Skeletal muscle cell (primary cell): Measurements from ENCODE around the gene RAD52.

Source experiments
- DNase-seq: peaks from one replicate; pipeline ENCODE4 v3.0.0-alpha.2; 2010; ENCODE audit warnings: low read depth
- H3K4me3 ChIP-seq: 2 replicates; pipeline ENCODE4 v1.5.1; 2011; ENCODE audit warnings: low read depth, mild to moderate bottlenecking, control low read depth, low read length, moderate library complexity

Gene RAD52

DNA sequence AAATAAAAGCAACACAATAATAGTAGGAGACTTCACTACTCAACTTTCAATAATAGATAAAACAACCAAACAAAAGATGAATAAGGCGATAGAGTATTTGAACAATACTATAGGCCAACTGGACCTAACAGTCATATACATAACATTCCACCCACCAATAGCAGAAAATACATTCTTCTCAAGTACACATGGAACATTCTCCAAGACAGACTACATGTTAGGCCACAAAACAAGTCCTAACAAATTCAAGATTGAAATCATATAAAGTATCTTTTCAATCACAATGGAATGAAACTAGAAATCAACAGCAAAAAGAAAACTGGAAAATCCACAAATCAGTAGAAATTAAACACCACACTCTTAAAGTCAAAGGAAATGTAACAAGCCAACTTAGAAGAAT is 28.8 kb downstream of the RAD52 start:
- H3K4me3 ChIP-seq: no peak overlapping the region
- no peak for DNase-seq

DNA sequence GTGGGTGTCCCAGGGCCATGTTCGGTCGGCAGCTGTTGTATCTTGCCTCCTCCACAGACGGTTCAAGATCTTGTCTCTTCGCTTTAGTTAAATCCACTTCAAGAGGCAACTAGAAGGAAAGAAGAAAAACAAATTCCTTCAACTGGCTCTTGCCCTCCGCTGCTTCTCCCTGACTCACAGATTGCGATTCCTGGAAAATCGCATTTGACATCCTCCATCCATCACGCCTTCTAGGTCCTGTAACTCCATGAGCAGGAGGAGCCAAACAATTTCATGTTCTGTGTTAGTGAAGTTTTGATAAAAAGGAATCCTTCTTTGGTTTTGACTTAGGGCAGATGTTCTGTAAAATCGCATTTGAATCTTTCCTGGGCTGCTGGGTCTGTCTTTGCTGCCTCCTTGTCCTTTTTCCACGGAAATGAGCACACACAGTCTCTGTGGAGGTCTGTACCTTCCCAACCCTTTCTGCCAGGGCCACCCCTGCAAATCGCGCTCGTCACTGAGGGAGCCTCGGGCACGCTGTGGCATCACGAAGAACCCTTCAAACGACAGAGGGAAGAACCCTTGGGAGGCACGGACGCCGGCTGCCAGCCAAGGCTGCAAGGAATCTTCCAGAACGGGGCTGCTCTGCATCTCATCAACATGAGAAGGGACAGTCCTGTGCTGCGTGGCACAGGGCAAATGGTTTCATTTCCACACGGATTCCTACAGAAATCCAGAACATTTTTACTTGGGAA is 32.6 kb downstream of the RAD52 start:
- H3K4me3 ChIP-seq: no peak overlapping the region
- no peak for DNase-seq

DNA sequence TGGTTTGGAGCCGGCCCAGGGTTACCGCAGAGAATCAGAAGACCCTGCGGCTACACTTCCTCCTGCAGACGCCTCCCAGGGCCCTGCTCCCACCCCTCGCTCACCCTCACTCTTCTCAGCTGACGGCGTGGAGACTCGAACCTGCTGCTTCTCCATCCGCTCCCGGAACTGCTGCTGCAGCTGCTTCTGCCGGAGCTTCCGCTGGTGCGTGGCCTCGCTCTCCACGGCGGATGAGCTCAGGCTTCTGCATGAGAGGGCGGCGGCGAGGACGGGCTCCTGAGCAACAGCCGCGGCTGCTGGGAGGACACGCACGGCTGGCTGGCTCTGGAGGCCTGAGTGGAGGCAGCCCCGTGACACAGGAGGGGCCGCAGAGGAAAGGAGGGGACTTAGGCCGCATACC is 33.3 kb downstream of the RAD52 start:
- DNase-seq: no peak
- H3K4me3 ChIP-seq: no peak overlapping the region

DNA sequence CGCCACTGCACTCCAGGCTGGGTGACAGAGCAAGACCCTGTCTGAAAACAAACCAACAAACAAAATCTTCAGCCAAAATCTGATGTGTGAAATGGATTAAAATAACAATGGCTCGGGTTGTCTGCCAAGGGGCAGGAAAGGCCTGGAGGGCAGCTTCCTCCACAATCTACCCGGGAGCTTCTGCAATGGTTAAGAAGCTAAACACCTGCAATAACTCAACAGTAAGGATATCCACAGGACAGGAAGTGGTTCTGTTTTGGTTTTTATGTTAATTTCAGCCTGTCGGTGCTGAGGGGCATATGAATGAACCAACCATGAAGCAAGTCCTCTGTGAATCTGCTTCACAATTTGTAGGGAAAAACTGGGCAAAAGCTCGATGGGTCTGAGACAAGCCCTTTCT is 34.4 kb downstream of the RAD52 start:
- no peak for DNase-seq
- no peak overlapping the region for H3K4me3 ChIP-seq

DNA sequence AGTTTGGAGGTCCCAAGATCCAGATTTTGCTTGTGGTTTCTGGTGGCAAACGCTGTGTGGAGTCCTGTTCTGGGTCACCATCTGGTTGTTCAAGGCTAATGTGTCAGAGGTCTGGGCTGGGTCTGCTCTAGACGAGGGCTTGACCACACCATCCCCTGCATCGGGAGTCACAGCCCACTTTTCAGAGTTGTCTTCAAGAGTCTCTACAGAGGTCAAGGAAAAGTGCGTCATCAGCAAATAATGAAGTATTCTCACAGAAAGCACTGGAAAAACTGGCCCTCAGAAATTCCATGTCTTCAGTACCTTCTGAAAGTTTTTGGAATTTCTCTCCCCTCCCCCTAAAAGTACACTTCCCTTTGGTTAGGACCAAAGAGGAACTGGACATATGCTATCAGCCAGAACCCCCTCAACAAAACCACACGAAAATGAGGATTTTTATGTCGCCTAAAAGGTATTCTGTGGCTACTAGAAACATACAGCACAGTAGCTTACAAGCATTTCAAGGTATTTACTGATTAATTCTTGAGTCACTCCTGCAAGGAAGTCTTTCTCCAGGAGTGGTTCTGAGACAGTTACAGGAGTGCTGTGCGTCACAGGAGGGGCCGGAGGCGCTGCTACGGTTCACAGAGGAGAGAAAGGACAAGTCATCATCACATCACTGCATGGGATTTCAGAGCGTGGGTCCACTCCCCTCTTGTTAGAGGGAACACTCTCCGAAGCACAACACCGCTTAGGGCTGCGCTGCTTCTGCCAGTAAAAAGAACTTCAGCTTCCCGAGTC is 35.4 kb downstream of the RAD52 start:
- DNase-seq: peak; percentile 43
- H3K4me3 ChIP-seq: no peak overlapping the region

DNA sequence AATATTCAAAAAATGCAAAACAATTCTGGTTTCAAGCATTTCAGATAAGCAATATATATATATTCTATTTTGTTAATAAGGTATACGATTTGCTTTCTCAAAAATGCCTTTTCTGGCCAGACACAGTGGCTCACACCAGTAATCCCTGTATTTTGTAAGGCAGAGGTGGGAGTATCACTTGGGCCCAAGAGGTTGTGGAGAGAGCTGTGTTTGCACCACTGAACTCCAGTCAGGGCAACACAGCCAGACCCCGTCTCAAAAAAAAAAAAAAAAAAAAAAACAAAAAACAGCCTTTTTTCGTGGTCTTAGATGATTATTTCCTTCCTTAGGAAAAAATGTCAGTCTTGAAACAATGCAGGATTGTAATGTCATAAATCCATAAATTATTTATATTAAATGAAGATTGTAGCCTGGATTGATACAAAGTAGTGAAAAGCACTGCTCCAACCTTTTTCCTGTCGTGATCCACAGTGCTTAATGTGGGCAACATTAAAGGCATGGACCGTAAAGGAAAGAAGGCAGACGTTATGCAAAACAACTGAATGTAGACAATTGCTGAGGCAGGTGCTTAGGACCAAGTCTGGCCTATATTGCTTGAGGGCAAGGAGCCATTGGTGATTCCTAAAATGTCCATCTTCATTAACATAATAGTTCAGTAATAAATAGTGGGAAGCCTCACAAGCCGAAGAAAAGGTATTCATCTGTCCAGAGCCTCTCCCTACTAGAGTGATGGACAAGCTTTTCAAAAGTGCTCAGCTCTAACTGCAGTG is 36.8 kb downstream of the RAD52 start:
- H3K4me3 ChIP-seq: no peak overlapping the region
- no peak for DNase-seq

DNA sequence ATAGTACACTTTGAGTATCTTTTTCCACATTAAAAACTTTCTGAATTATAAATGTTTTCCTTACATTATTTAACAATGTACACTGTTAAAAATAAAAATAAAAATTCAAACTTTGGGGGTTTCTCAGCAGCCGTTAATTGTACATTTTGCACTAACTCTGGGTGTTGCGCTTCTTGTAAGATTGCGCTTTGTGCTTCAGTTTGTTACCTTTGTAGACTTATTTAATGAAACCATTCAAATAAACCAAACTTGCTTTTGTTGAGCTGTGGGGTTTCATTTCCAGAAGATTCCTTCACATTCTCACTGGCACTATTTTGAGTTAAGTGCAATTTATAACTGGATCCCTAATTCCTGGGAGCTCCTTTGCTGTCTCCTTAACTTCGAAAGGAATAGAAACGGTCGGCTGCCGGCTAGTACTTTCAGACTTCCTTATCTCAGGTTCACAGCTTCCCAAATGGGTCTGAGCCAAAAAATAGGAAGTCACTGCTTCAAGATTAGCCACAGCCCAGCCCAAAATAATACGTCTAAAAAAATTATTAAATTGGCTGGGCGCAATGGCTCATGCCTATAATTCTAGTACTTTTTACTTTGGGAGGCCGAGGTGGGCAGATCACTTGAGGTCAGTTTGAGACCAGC is 38.2 kb downstream of the RAD52 start:
- DNase-seq: no peak
- H3K4me3 ChIP-seq: no peak overlapping the region

DNA sequence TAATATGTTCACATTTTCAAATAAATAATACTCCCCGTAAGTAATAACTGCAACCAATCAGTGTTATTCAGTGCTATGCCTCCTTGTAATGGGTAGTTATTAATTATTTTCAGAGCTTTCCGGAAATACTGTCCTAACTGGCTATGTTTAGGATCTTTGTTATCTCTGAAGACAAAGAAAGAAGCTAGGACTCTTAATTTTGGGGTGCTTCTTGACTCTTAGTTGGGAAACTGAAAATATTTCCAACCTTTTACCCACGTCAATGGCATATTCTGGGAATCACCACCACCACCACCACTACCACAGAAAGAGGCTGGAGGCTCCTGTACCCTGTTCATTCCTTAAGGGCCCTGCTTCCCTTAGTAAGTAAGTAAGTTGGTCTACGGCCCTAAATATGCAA is 39.1 kb downstream of the RAD52 start:
- no peak for DNase-seq

DNA sequence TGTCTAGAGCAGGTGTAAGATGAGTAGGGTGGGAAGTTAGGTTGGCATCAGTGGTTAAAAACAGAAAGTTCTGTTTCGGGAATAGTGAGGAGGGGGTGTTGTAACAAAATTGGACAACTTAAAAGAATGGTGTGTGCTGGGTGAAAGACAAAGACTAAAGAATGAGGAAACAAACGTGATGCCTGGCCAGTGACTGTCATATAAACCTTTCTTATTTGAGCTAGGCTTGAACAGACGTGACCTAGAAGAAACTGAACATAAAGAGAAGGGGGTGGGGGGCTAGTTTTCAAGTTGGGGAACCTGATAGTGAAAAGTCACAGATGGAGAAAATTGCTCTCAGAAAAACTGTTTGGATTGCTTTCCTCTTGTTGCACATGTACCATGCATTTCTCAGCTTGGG is 39.6 kb downstream of the RAD52 start:
- no peak overlapping the region for H3K4me3 ChIP-seq
- no peak for DNase-seq

More for the DNA sequence above, 39.1 kb downstream of the RAD52 start:
- no peak overlapping the region for H3K4me3 ChIP-seq

DNA sequence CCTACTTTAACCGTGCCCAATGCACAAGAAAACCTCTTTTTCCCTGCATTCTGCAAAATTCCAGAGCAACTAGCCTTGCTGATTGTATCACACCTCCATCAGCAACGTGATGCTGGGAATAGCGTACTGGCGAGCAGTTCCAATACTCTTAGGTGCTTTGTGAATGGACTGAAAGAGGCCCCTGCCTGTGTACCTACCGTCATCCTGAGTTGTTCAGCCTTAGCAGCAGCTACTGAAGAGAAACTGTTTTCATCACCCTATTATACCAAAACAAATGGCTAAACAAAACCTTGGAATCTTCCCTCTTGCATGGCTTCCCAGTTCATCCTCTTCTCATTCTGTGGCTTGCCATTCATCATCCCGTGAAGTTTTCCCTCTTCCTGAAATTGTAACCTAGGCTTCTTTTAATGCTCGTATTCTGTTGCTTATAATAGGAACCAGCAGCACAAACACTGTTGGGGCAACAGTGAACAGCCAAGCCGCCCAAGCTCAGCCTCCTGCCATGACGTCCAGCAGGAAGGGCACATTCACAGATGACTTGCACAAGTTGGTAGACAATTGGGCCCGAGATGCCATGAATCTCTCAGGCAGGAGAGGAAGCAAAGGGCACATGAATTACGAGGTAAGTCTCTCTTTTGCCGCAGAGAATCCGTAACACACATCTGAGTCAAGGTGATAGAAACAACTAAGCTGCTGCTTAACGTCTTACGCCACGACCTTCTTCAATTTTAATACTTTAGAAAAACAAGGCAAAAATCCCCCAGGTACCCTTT is 41.9 kb downstream of the RAD52 start:
- no peak overlapping the region for H3K4me3 ChIP-seq
- DNase-seq: no peak

DNA sequence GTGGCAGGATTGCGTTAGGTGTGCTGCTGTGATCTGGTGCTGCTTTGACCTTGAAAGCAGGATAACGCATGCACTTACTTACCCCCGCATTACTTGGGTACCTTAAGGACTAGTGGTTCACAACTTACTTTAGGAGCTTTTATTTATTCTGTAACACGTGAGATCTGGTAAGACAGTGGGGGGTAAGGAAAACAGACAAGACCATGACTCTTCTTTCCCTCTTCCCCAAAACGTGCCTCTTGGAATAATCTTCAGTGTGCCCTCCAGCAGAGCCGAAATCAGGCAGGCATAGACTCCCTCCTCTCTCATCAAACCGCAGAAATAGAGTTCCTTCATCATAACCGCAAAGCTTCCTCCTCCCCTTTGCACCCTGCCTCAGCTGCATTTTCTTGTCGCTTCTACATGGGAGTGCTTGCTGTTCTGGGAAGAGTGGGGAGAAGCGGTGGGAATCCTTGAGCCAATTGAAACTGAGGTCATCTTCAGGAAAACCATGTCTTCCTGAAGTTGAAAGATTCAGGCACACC is 43.4 kb downstream of the RAD52 start:
- H3K4me3 ChIP-seq: no peak overlapping the region
- no peak for DNase-seq

DNA sequence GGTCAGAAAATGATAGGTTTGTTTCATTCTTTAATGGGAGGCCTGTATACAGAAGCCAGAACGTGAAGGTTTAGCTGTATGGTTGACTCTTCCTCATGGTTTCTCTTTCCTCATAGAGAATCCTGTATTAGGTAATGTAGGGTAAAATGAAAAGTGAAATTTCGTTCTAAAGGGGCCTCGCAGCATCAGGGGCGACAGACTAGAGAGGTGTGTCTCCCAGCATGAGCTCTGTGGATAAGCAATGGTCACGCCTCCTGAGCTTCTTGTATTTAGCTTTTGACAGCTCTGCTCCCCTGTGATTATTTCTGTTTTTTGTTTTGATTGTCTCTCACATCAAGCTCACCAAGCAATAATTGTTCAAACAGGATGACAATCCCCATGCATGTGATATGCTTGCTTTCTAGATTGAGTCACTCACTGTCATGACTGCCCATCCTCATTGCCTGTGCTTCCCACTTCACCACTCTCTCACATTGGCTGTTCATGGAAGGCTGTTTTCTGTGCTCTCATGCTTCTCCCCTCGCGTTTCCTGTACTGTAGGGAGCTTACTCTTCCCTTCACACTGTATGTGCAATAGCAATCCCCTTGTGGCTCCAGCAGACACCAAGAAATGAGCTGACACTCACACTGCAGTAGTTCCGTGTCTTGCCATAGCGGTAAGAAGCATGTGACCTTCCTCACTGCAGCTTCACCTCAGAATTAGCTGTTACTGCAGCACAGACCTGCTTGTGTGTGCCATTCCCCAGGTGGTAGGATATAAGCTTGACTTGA is 44.0 kb downstream of the RAD52 start:
- DNase-seq: no peak
- no peak overlapping the region for H3K4me3 ChIP-seq

DNA sequence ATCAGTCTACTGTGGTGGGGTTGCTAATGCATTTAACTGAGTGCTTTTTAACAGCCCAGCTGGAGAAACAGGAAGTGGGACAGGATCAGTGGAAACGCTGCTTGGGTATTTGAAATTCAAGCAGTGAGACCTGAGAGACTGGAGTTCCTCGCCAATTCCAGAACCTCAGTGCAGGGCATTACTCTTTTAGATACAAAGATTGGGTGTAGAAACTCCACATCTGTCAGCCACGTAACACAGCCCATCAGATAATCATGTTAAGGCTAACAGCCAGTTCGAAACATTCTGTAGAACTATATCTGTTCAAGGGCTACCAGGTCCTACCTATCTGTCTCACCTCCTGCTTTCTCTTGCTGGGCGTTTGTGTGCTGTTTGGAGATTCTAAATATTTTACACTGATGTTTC is 45.5 kb downstream of the RAD52 start:
- DNase-seq: no peak
- no peak overlapping the region for H3K4me3 ChIP-seq

DNA sequence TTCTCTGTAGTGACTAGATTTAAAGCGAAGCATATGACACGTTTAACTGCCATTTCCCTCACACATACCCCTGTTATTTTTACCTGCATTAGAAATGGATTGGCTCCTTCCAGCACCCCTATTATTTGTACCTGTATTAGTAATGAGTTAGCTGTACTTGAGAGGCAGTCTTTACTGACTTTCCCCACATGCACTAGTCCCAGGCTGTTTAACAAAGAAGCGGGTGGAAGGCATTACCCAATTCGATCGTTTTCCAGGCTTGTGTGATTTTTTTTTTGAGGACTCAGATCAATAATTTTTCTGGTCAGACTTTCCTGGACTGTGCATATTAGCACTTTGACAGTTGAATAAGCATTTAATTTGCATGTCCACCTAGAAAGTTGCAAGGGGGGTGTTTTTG is 46.4 kb downstream of the RAD52 start:
- H3K4me3 ChIP-seq: no peak overlapping the region

DNA sequence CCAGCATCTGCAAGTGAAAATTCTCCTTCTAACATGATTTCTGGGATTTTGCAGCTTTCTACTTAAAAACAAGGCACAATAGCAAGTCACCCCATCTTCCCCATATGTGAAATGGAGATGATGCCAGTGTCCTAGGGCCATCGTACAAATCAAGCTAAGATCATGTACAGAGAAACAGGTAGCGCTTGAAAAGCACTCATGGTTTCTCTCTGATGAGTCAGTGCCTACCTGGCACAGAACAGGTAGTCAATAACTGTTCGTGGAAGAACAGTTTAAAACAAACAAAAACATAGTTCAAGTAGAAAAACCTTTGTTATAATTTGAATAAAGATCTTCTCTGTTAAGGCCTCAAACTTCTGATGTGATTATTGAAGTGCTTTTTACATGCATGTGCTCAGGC is 46.9 kb downstream of the RAD52 start:
- H3K4me3 ChIP-seq: no peak overlapping the region
- no peak for DNase-seq

More for the DNA sequence above, 46.4 kb downstream of the RAD52 start:
- DNase-seq: no peak

DNA sequence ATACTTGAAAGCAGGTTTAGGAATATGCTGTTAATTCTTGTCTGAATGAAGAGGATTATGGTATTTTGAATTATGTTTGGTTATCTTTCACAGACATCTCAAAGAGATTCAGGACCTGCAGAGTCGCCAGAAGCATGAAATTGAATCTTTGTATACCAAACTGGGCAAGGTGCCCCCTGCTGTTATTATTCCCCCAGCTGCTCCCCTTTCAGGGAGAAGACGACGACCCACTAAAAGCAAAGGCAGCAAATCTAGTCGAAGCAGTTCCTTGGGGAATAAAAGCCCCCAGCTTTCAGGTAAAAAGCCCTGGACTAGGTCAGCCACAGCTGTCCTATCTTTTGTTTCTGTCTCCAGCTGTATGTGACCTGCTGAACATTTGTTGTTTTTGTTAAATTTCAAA is 52.1 kb downstream of the RAD52 start:
- no peak overlapping the region for H3K4me3 ChIP-seq
- no peak for DNase-seq

DNA sequence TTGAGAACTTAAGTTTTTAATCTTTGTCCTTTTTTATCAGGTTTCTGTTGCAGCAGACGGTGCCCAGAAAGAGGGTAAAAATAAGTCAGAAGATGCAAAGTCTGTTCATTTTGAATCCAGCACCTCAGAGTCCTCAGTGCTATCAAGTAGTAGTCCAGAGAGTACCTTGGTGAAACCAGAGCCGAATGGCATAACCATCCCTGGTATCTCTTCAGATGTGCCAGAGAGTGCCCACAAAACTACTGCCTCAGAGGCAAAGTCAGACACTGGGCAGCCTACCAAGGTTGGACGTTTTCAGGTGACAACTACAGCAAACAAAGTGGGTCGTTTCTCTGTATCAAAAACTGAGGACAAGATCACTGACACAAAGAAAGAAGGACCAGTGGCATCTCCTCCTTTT is 53.5 kb downstream of the RAD52 start:
- no peak overlapping the region for H3K4me3 ChIP-seq
- DNase-seq: no peak

DNA sequence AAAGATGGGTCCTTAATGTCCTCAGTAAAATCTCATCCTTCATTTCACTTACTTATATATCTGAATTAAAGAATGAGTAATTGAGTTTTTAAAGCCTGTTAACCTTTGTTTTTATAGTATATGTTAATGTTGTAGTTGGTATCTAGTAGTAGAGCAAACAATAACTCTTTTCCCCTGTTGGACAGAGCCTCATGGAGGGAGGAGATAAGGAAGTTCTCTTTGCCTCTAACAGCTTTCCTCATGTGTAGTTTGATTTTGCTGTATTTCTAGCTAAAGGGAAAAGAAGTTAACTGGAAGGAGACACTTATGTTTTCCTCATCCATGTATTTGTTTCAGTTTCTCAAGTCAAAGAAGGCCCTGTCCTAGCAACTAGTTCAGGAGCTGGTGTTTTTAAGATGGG is 55.3 kb downstream of the RAD52 start:
- H3K4me3 ChIP-seq: no peak overlapping the region
- DNase-seq: no peak
